ENCODE measurements around the gene IARS1. TPM values are rescaled to one million over a fixed set of nuclear protein-coding genes. Genes with fewer than 3 reads are reported as not detected.

The IARS1 gene
- total and polyA plus RNA-seq, 10 of the 15 experiments (the other 5 are each of a cell fraction or from before 2014, with no cell fraction given), result 71.0 to 227 (median 153) TPM

GRCh38 chr9:92297611-92298010 lies 4.1 kb upstream of the IARS1 start (continued):
- no peak for TF ChIP-seq ATF3 (IDR thresholded peaks at IDR 0.05; ENCODE audit: borderline replicate concordance, extremely low read depth, low read depth, low read length)
- no peak for TF ChIP-seq MAX (IDR thresholded peaks at IDR 0.05; ENCODE audit: low read depth, low read length)
- TF ChIP-seq, protein P1, sequence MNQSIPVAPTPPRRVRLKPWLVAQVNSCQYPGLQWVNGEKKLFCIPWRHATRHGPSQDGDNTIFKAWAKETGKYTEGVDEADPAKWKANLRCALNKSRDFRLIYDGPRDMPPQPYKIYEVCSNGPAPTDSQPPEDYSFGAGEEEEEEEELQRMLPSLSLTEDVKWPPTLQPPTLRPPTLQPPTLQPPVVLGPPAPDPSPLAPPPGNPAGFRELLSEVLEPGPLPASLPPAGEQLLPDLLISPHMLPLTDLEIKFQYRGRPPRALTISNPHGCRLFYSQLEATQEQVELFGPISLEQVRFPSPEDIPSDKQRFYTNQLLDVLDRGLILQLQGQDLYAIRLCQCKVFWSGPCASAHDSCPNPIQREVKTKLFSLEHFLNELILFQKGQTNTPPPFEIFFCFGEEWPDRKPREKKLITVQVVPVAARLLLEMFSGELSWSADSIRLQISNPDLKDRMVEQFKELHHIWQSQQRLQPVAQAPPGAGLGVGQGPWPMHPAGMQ (IDR thresholded peaks at IDR 0.05; ENCODE audit: borderline replicate concordance), result no peak
- TF ChIP-seq ETV6 (conservative IDR thresholded peaks at IDR 0.05 in 1 of 2, IDR thresholded peaks at IDR 0.05 in 1 of 2; ENCODE audit: borderline replicate concordance in 1 of 2, low read depth in 1 of 2), result no peak
- no peak for TF ChIP-seq CHD4 (IDR thresholded peaks at IDR 0.05)

DNA sequence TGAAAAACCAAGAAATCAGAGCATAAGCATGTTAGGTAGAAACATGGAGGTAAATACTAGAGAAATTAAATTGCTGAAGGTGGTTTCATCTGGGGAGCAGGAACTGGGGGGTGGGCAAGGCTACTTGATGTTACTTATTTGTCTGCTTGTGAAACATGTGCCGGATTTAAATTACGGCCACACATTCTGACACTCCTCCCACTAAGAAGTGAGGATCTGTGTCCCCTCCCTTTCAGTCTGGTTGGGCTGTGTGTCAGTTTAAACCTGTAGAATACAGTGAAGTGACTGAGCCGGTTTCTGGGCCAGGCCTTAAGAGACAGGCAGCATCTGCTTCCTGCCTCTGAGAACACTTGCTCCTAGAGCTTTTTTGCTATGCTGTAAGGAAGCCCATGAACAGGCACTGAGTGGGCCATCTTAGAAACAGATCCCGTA lies 2.3 kb upstream of the IARS1 start:
- H3K79me2 ChIP-seq (ENCODE audit: control insufficient read depth, insufficient read depth, low read length), result peaks cover 42% of the 10 kb centered on the region
- no peak overlapping the region for H2AFZ ChIP-seq (ENCODE audit: control insufficient read depth, low read depth, low read length)
- intact Hi-C loops (cut with micrococcal nuclease; ENCODE audit: unreplicated experiment), result no loop called here
- ChIA-PET SMC1A (ENCODE audit: uncharacterized antibody, unreplicated experiment) (no interaction called here), CTCF (interaction anchor here (0.7 to 2.3 kb wide), 2 partner anchors 25 to 157 kb away, joined by 3 to 6 read pairs; no protein-coding TSS in a partner anchor), RAD21 (ENCODE audit: unreplicated experiment) (no interaction called here), POLR2A (interaction anchor here (1.6 kb wide), 1 partner anchor 31 kb away, joined by 4 read pairs; no protein-coding TSS in a partner anchor)
- BruUV-seq (replicated peaks), result no TSS peak
- 0 out of 2 replicates have a peak overlapping the region, but pooled peaks have one; percentile 7 for H3K4me2 ChIP-seq (ENCODE audit: control insufficient read depth, insufficient read depth)
- H3K9ac ChIP-seq (ENCODE audit: control insufficient read depth, insufficient read depth, low read length), result no peak overlapping the region
- peaks cover 0 to 24% of the 10 kb centered on the region in 2 experiments; a peak in 3 of 4 replicates for H3K36me3 ChIP-seq (ENCODE audit: control insufficient read depth in 2 of 2, insufficient read depth in 2 of 2, low read length in 1 of 2)
- FAIRE-seq (no peak), ATAC-seq (no peak), DNase-seq (ENCODE audit: low read depth, low spot score) (no peak)
- H3K4me3 ChIP-seq, result no peak overlapping the region
- no peak for TF ChIP-seq POU2F2 (IDR thresholded peaks at IDR 0.05; ENCODE audit: borderline replicate concordance, low read depth, low read length)
- no peak for TF ChIP-seq MEF2A (IDR thresholded peaks at IDR 0.05; ENCODE audit: insufficient read depth, low read depth, low read length)
- TF ChIP-seq MXI1 (IDR thresholded peaks at IDR 0.05; ENCODE audit: low read depth, low read length), result no peak
- no peak for TF ChIP-seq ZNF274 (IDR thresholded peaks at IDR 0.05; ENCODE audit: insufficient read depth, insufficient read length)
- TF ChIP-seq RAD21 (IDR thresholded peaks at IDR 0.05; ENCODE audit: insufficient read depth, low read depth, low read length), result no peak
- no peak for TF ChIP-seq YBX1 (IDR thresholded peaks at IDR 0.05)
- in situ Hi-C loops (cut with MboI), result no loop called here
- H3K27ac ChIP-seq (ENCODE audit: control insufficient read depth, insufficient read depth), result no peak overlapping the region
- no peaks in the 10 kb centered on the region for H4K20me1 ChIP-seq (ENCODE audit: control insufficient read depth, insufficient read depth)
- H3K27me3 ChIP-seq (replicated peaks in 1 of 2; ENCODE audit: control insufficient read depth in 2 of 2, insufficient read depth in 2 of 2, low read length in 1 of 2), result no peaks in the 10 kb centered on the region
- H3K9me3 ChIP-seq (replicated peaks; ENCODE audit: control insufficient read depth, insufficient read depth, low read length), result no peaks in the 10 kb centered on the region
- WGBS (ENCODE audit: insufficient coverage, insufficient replicate concordance, low lambda C conversion rate, missing lambda C conversion rate), result 64% methylated on average over 4 of the region's 4 CpGs
- H3K4me1 ChIP-seq (ENCODE audit: control insufficient read depth, insufficient read depth, low read length), result peaks cover 17% of the 10 kb centered on the region
